H9 (cell line): ENCODE measurements around the gene GNB1L. TPM values are rescaled to one million over a fixed set of nuclear protein-coding genes. Genes with fewer than 3 reads are reported as not detected.

ENCODE experiments used
- DNase-seq: peaks from one replicate; pipeline ENCODE4 v3.0.0-alpha.2; 2017
- H2AFZ ChIP-seq: one replicate; pipeline ENCODE4 v1.6.1; 2013; ENCODE audit warnings: mild to moderate bottlenecking, low read length, control low read depth, moderate library complexity
- H2AK5ac ChIP-seq: 2 replicates; pipeline ENCODE4 v1.6.1; 2013; ENCODE audit warnings: low read length, control low read depth, mixed read lengths; ENCODE audit not compliant: insufficient read length
- H2BK120ac ChIP-seq: one replicate; pipeline ENCODE4 v1.6.1; 2013; ENCODE audit warnings: low read depth, mild to moderate bottlenecking, low read length, control low read depth, inconsistent platforms; ENCODE audit not compliant: poor library complexity, severe bottlenecking
- H2BK12ac ChIP-seq: 2 replicates; pipeline ENCODE4 v1.6.1; 2013; ENCODE audit warnings: low read length, control low read depth, mixed read lengths, low read depth; ENCODE audit not compliant: insufficient read length
- H2BK15ac ChIP-seq: 2 replicates; pipeline ENCODE4 v1.6.1; 2013; ENCODE audit warnings: low read depth, low read length, control low read depth
- H2BK20ac ChIP-seq: one replicate; pipeline ENCODE4 v1.6.1; 2013; ENCODE audit warnings: low read depth, mild to moderate bottlenecking, low read length, control low read depth, inconsistent platforms; ENCODE audit not compliant: poor library complexity, severe bottlenecking
- H2BK5ac ChIP-seq: 2 replicates; pipeline ENCODE4 v1.6.1; 2013; ENCODE audit warnings: low read length, control low read depth, mixed read lengths; ENCODE audit not compliant: insufficient read length
- H3K14ac ChIP-seq: 2 replicates; pipeline ENCODE4 v1.6.1; 2013; ENCODE audit warnings: low read length, control low read depth; ENCODE audit not compliant: insufficient read depth
- H3K18ac ChIP-seq: 2 replicates; pipeline ENCODE4 v1.6.1; 2013; ENCODE audit warnings: low read depth, mild to moderate bottlenecking, mixed read lengths, low read length, control low read depth; ENCODE audit not compliant: insufficient read length
- H3K23ac ChIP-seq: 2 replicates; pipeline ENCODE4 v1.6.1; 2013; ENCODE audit warnings: low read length, control low read depth, mixed read lengths, low read depth; ENCODE audit not compliant: insufficient read length
- H3K23me2 ChIP-seq: 2 replicates; pipeline ENCODE4 v1.6.1; 2013; ENCODE audit warnings: low read depth, mild to moderate bottlenecking, mixed read lengths, low read length, control low read depth; ENCODE audit not compliant: insufficient read length, poor library complexity, severe bottlenecking
- H3K27ac ChIP-seq: 2 replicates; pipeline ENCODE4 v1.5.1; 2013; ENCODE audit warnings: low read length, control low read depth, mixed read lengths, low read depth; ENCODE audit not compliant: insufficient read length
- H3K27me3 ChIP-seq: 2 replicates; pipeline ENCODE4 v1.6.1; 2013; ENCODE audit warnings: low read length, control low read depth, inconsistent platforms; ENCODE audit not compliant: insufficient read depth
- H3K4ac ChIP-seq: 2 replicates; pipeline ENCODE4 v1.6.1; 2013; ENCODE audit warnings: low read depth, mild to moderate bottlenecking, control low read depth, inconsistent platforms, low read length, moderate library complexity
- H3K4me1 ChIP-seq: 2 replicates; pipeline ENCODE4 v1.6.1; 2013; ENCODE audit warnings: low read length, control low read depth, inconsistent platforms; ENCODE audit not compliant: insufficient read depth
- H3K4me2 ChIP-seq: 2 replicates; pipeline ENCODE4 v1.6.1; 2013; ENCODE audit warnings: low read length, control low read depth, mixed read lengths; ENCODE audit not compliant: insufficient read length, insufficient read depth
- H3K56ac ChIP-seq: 2 replicates; pipeline ENCODE4 v1.6.1; 2013; ENCODE audit warnings: low read depth, mild to moderate bottlenecking, mixed read lengths, low read length, control low read depth; ENCODE audit not compliant: insufficient read length
- H3K79me1 ChIP-seq: 2 replicates; pipeline ENCODE4 v1.6.1; 2013; ENCODE audit warnings: low read depth, mild to moderate bottlenecking, moderate library complexity, low read length, control low read depth, inconsistent platforms; ENCODE audit not compliant: insufficient read depth, poor library complexity, severe bottlenecking
- H3K79me2 ChIP-seq: 2 replicates; pipeline ENCODE4 v1.6.1; 2013; ENCODE audit warnings: low read length, control low read depth, inconsistent platforms; ENCODE audit not compliant: insufficient read depth
- H3K9ac ChIP-seq: 2 replicates; pipeline ENCODE4 v1.6.1; 2013; ENCODE audit warnings: low read length, control low read depth, mixed read lengths; ENCODE audit not compliant: insufficient read length; ENCODE audit errors: extremely low read depth
- H3K9me3 ChIP-seq: one replicate; pipeline ENCODE4 v1.6.1; 2013; ENCODE audit warnings: low read depth, low read length, inconsistent platforms; ENCODE audit not compliant: control insufficient read depth
- H3T11ph ChIP-seq: one replicate; pipeline ENCODE4 v1.6.1; 2013; ENCODE audit warnings: mild to moderate bottlenecking, low read length, control low read depth, inconsistent platforms
- H4K20me1 ChIP-seq: one replicate; pipeline ENCODE4 v1.6.1; 2013; ENCODE audit not compliant: control insufficient read depth, insufficient read length, insufficient read depth
- H4K5ac ChIP-seq: 2 replicates; pipeline ENCODE4 v1.6.1; 2013; ENCODE audit warnings: low read depth, mild to moderate bottlenecking, mixed read lengths, low read length, control low read depth; ENCODE audit not compliant: insufficient read length
- H4K8ac ChIP-seq: replicated peaks from 2 replicates; pipeline ENCODE4 v1.6.1; 2013; ENCODE audit warnings: low read length, control low read depth, mixed read lengths, low read depth; ENCODE audit not compliant: insufficient read length
- H4K91ac ChIP-seq: 2 replicates; pipeline ENCODE4 v1.6.1; 2013; ENCODE audit warnings: low read depth, mild to moderate bottlenecking, moderate library complexity, mixed read lengths, low read length, control low read depth; ENCODE audit not compliant: insufficient read length
- H3K27ac Mint-ChIP-seq, 3 experiments: 2 replicates in 2 of 3; 3 replicates in 1 of 3; pipeline ENCODE4 v1.8.0; 2020 to 2021; ENCODE audit warnings: mixed read lengths in 3 of 3, mild to moderate bottlenecking in 1 of 3, moderate library complexity in 1 of 3
- H3K27me3 Mint-ChIP-seq: 2 replicates; pipeline ENCODE4 v1.8.0; 2021; ENCODE audit warnings: low read depth, mild to moderate bottlenecking, moderate library complexity, mixed read lengths
- H3K36me3 Mint-ChIP-seq, 3 experiments: 2 replicates in 2 of 3; 3 replicates in 1 of 3; pipeline ENCODE4 v1.8.0; 2020 to 2021; ENCODE audit warnings: low read depth in 3 of 3, mixed read lengths in 3 of 3; ENCODE audit not compliant: insufficient read depth in 1 of 3
- H3K4me1 Mint-ChIP-seq, 2 experiments: 2 replicates each; pipeline ENCODE4 v1.8.0; 2020; ENCODE audit warnings: mixed read lengths in 2 of 2
- H3K4me3 Mint-ChIP-seq, 2 experiments: 2 replicates in 1 of 2; 3 replicates in 1 of 2; pipeline ENCODE4 v1.8.0; 2020 to 2021; ENCODE audit warnings: mild to moderate bottlenecking in 2 of 2, mixed read lengths in 2 of 2, moderate library complexity in 1 of 2
- H3K9me3 Mint-ChIP-seq, 2 experiments: 2 replicates in 1 of 2; 3 replicates in 1 of 2; pipeline ENCODE4 v1.8.0; 2020; ENCODE audit warnings: mild to moderate bottlenecking in 2 of 2, mixed read lengths in 2 of 2, moderate library complexity in 1 of 2
- WGBS: extraction: QIAGEN DNeasy Blood & Tissue Kit; methylation state at CpG from one replicate; pipeline ENCODE4 v1.1.7; 2013; ENCODE audit warnings: missing lambda C conversion rate, low lambda C conversion rate, mixed read lengths; ENCODE audit not compliant: insufficient read length; ENCODE audit errors: extremely low coverage; 5-methylcytosine and 5-hydroxymethylcytosine counted together
- total RNA-seq: library from RNA; stranded (reverse); gene quantifications from 2 replicates; pipeline ENCODE4 v1.2.1, GENCODE V29; 2021
- TF ChIP-seq, protein P1 (sequence below): fragments of 200-600 bp; sonication (generic); conservative IDR thresholded peaks from 3 replicates; pipeline ENCODE4 v1.8.0; 2021; ENCODE audit warnings: antibody characterized with exemption, mild to moderate bottlenecking

Gene GNB1L
- total RNA-seq, 1 experiment from 2014 or later: 22.4 TPM

GRCh38 chr22:19857382-19857781 is 2.7 kb upstream of the GNB1L start:
- Mint-ChIP-seq H3K4me1 (peaks cover 29 to 31% of the 10 kb centered on the region in 2 experiments), H3K36me3 (peaks cover 11 to 18% (median 12%) of the 10 kb centered on the region in 3 experiments; a peak in 6 of 7 replicates), H3K4me3 (no peak overlapping the region), H3K27ac (no peak overlapping the region), H3K9me3 (no peaks in the 10 kb centered on the region), H3K27me3 (no peaks in the 10 kb centered on the region; the same call in none of the 2 replicates)
- Histone ChIP-seq H2BK120ac (no peak overlapping the region), H3K56ac (no peak overlapping the region), H3T11ph (no peak overlapping the region), H3K27me3 (no peaks in the 10 kb centered on the region), H3K23me2 (peaks cover 17% of the 10 kb centered on the region), H3K9ac (no peak overlapping the region), H3K14ac (no peak overlapping the region), H2AK5ac (no peak overlapping the region), H4K8ac (no peak overlapping the region), H3K9me3 (no peaks in the 10 kb centered on the region), H3K4me2 (no peak overlapping the region), H2BK15ac (no peak overlapping the region), H2BK5ac (no peak overlapping the region), H2BK12ac (no peak overlapping the region), H2BK20ac (no peak overlapping the region), H4K5ac (no peak overlapping the region), H2AFZ (no peak overlapping the region), H4K91ac (no peak overlapping the region), H3K79me2 (peaks cover 13% of the 10 kb centered on the region; the same call in 1 of the 2 replicates), H3K79me1 (peaks cover 5% of the 10 kb centered on the region), H4K20me1 (no peaks in the 10 kb centered on the region), H3K18ac (no peak overlapping the region), H3K27ac (no peak overlapping the region), H3K4me1 (no peaks in the 10 kb centered on the region; the same call in 1 of the 2 replicates), H3K4ac (no peak overlapping the region), H3K23ac (no peak overlapping the region)
- no peak for DNase-seq
- TF ChIP-seq, protein P1, sequence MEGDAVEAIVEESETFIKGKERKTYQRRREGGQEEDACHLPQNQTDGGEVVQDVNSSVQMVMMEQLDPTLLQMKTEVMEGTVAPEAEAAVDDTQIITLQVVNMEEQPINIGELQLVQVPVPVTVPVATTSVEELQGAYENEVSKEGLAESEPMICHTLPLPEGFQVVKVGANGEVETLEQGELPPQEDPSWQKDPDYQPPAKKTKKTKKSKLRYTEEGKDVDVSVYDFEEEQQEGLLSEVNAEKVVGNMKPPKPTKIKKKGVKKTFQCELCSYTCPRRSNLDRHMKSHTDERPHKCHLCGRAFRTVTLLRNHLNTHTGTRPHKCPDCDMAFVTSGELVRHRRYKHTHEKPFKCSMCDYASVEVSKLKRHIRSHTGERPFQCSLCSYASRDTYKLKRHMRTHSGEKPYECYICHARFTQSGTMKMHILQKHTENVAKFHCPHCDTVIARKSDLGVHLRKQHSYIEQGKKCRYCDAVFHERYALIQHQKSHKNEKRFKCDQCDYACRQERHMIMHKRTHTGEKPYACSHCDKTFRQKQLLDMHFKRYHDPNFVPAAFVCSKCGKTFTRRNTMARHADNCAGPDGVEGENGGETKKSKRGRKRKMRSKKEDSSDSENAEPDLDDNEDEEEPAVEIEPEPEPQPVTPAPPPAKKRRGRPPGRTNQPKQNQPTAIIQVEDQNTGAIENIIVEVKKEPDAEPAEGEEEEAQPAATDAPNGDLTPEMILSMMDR: no peak
- no CpG with 5 or more reads among the region's 3 CpGs for WGBS
